ENCODE results near the gene WBP2.

GRCh38 chr17:75838410-75838809 is 16.7 kb downstream of the WBP2 start:
- TF ChIP-seq CTCF (IDR thresholded peaks at IDR 0.05; ENCODE audit: poor library complexity) (no peak), EZH2phosphoT487 (IDR thresholded peaks at IDR 0.05; ENCODE audit: low read depth, severe bottlenecking, unreplicated experiment) (no peak)

Data from hepatocyte (in vitro differentiated cells).